PC-3 (cell line): ENCODE data around the gene C19orf25.

ENCODE experiments used
- EZH2 ChIP-seq: fragments of 300-600 bp; sonication (generic); IDR thresholded peaks from one replicate; pipeline ENCODE4 v1.6.1; 2017; ENCODE audit warnings: antibody characterized with exemption, mild to moderate bottlenecking, low read length; ENCODE audit not compliant: unreplicated experiment
- EZH2phosphoT487 ChIP-seq: fragments of 300-600 bp; sonication (generic); IDR thresholded peaks from 2 replicates; pipeline ENCODE4 v1.6.1; 2018; ENCODE audit warnings: mild to moderate bottlenecking, antibody characterized with exemption, low read length, borderline replicate concordance
- TF ChIP-seq, protein P1 (sequence below): fragments of 300-600 bp; sonication (generic); conservative IDR thresholded peaks from 2 replicates; pipeline ENCODE4 v1.5.1; 2017; ENCODE audit warnings: antibody characterized with exemption, low read depth, mild to moderate bottlenecking, low read length

- TF ChIP-seq, protein P1, sequence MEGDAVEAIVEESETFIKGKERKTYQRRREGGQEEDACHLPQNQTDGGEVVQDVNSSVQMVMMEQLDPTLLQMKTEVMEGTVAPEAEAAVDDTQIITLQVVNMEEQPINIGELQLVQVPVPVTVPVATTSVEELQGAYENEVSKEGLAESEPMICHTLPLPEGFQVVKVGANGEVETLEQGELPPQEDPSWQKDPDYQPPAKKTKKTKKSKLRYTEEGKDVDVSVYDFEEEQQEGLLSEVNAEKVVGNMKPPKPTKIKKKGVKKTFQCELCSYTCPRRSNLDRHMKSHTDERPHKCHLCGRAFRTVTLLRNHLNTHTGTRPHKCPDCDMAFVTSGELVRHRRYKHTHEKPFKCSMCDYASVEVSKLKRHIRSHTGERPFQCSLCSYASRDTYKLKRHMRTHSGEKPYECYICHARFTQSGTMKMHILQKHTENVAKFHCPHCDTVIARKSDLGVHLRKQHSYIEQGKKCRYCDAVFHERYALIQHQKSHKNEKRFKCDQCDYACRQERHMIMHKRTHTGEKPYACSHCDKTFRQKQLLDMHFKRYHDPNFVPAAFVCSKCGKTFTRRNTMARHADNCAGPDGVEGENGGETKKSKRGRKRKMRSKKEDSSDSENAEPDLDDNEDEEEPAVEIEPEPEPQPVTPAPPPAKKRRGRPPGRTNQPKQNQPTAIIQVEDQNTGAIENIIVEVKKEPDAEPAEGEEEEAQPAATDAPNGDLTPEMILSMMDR = peak; percentile 23; the same call in 1 of the 2 replicates
- no peak for TF ChIP-seq EZH2
- no peak for TF ChIP-seq EZH2phosphoT487
Observed at GRCh38 chr19:1468821-1469254, 10.2 kb downstream of the C19orf25 start.
